Chondrocyte (in vitro differentiated cells): ENCODE data around the gene KRT82. TPM values are rescaled to one million over a fixed set of nuclear protein-coding genes. Genes with fewer than 3 reads are reported as not detected.
A peak's percentile ranks its signal among the peaks of the same experiment; 100 is the strongest.

Source experiments
- DNase-seq: peaks from one replicate; pipeline ENCODE4 v3.0.0; 2021; ENCODE audit warnings: mixed read lengths, low spot score
- H3K27ac Mint-ChIP-seq: one replicate; pipeline ENCODE4 v1.8.0; 2021; ENCODE audit warnings: mild to moderate bottlenecking, moderate library complexity, mixed read lengths; ENCODE audit not compliant: unreplicated experiment
- H3K27me3 Mint-ChIP-seq: 2 replicates; pipeline ENCODE4 v1.8.0; 2021; ENCODE audit warnings: low read depth, mixed read lengths
- H3K36me3 Mint-ChIP-seq: 2 replicates; pipeline ENCODE4 v1.8.0; 2021; ENCODE audit warnings: low read depth, mixed read lengths
- H3K4me1 Mint-ChIP-seq: 2 replicates; pipeline ENCODE4 v1.8.0; 2021; ENCODE audit warnings: low read depth, mild to moderate bottlenecking, mixed read lengths
- H3K4me3 Mint-ChIP-seq: one replicate; pipeline ENCODE4 v1.8.0; 2021; ENCODE audit warnings: mild to moderate bottlenecking, moderate library complexity, mixed read lengths; ENCODE audit not compliant: unreplicated experiment
- H3K9me3 Mint-ChIP-seq: 2 replicates; pipeline ENCODE4 v1.8.0; 2021; ENCODE audit warnings: low read depth, mixed read lengths
- total RNA-seq: library from RNA; stranded (reverse); gene quantifications from 3 replicates; pipeline ENCODE4 v1.2.1, GENCODE V29; 2021
- TF ChIP-seq, protein P1 (sequence below): fragments of 200-600 bp; sonication (generic); IDR thresholded peaks from 2 replicates; pipeline ENCODE4 v1.5.0; 2021; ENCODE audit warnings: antibody characterized with exemption, mild to moderate bottlenecking, moderate library complexity

KRT82 gene
- total RNA-seq, 1 donor from 2014 or later = not detected

DNA sequence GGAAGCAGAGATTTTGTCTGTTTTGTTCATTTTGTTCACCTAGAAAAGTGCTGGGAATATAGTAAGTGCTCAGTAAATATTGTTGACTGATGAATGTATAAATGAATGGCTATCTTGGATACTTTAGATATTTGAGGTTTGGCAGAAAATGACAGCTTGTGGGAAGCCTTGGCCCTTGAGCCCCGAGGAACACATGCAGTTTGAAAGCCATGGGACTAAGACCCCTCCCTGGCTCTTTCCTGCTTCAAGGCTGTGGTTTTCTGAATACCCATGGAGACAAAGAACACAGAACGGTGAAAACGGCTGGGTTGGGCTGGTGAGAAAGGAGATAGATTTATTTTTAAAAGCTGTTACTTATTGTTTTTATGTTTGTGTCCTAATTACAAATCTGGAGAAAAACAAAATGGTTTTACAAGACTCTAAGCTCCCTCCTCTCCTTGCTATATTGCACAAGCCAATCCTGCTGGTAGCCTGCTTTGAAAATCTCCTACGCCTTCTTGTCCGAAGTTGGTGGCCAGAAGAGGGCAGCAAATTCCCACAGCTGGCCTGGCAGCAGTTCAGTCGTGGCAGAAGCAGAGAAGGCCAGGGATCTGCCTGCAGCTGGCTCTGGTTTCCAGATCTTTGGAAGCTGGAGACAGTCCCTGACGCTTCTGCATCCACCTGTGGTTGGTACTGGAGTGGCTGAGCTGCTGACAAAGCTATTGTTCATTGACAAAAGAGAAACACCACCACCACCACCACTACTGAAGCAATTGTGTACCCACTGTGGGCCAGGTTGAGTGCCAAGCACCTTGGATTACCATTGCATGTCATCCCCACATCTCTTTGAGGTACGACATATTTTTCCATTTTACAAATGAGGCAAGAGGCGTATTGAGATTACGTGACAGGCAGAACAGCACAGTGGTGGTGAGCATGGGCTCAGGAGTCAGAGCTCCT lies 33.6 kb downstream of the KRT82 start:
- TF ChIP-seq, protein P1, sequence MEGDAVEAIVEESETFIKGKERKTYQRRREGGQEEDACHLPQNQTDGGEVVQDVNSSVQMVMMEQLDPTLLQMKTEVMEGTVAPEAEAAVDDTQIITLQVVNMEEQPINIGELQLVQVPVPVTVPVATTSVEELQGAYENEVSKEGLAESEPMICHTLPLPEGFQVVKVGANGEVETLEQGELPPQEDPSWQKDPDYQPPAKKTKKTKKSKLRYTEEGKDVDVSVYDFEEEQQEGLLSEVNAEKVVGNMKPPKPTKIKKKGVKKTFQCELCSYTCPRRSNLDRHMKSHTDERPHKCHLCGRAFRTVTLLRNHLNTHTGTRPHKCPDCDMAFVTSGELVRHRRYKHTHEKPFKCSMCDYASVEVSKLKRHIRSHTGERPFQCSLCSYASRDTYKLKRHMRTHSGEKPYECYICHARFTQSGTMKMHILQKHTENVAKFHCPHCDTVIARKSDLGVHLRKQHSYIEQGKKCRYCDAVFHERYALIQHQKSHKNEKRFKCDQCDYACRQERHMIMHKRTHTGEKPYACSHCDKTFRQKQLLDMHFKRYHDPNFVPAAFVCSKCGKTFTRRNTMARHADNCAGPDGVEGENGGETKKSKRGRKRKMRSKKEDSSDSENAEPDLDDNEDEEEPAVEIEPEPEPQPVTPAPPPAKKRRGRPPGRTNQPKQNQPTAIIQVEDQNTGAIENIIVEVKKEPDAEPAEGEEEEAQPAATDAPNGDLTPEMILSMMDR = peak; percentile 93
- peaks cover 2% of the 10 kb centered on the region for H3K36me3 Mint-ChIP-seq
- no peak overlapping the region for H3K4me3 Mint-ChIP-seq
- H3K27ac Mint-ChIP-seq = peak overlapping the region; percentile 73
- no peak for DNase-seq
- peaks cover 9% of the 10 kb centered on the region for H3K9me3 Mint-ChIP-seq
- H3K27me3 Mint-ChIP-seq = peaks cover 18% of the 10 kb centered on the region
- H3K4me1 Mint-ChIP-seq = peaks cover 24% of the 10 kb centered on the region

DNA sequence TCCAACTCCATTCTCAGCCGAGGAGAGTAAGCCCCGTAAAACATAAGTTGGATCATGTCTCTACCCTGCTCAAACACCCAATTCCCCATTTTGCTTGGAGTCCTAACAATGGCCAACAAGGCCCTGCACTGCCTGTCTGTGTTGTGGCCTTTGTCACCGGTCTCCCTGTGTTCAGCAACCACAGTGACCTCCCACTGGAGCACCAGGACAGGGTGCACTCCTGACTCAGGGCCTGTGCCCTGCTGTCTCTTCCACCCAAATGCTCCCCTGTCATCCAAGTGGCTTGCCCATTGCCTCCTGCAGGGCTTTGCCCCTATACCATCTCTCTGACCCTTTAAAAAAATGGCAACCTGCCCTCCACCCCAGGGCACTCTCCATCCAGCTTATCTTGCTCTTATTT lies 34.4 kb downstream of the KRT82 start:
- no peak for DNase-seq
- H3K4me3 Mint-ChIP-seq = no peak overlapping the region
- peaks cover 9% of the 10 kb centered on the region for H3K9me3 Mint-ChIP-seq
- H3K4me1 Mint-ChIP-seq = peaks cover 24% of the 10 kb centered on the region
- H3K27me3 Mint-ChIP-seq = peaks cover 20% of the 10 kb centered on the region
- H3K27ac Mint-ChIP-seq = peak overlapping the region; percentile 81
- H3K36me3 Mint-ChIP-seq = peaks cover 2% of the 10 kb centered on the region
- TF ChIP-seq, protein P1 = no peak

DNA sequence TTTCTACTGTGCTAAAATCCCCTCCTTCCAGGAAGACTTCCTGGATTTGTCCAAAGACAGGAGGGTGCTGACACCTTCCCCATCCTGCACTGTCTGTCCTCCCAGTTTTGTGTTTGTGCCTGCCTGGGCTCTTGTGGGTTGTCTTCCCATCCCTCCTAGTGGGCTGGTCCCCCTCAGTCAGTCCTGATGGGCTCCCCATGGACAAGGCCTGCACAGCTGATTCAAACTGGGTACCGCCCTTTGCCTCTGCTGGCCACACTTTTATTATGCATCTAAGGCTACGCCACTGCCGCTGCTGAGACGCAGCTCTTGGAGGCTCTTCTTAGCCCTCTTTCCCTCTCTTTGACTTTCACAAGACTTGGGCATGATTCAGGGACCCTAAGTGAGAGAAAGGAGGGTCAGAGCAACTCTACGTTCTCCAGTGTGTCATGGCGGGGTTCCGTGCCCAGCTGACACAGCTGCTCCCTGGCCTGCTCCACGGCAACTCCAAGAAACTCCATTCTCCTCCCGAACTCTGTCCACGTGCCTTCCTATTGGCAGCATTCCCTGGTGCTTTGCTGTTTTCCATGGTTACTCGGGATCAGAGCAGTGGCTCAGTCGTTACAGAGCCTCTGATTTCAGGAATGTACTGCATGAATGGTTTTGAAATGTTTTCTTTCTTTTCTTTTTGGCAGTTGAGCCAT lies 35.1 kb downstream of the KRT82 start:
- peaks cover 19% of the 10 kb centered on the region for H3K27me3 Mint-ChIP-seq

DNA sequence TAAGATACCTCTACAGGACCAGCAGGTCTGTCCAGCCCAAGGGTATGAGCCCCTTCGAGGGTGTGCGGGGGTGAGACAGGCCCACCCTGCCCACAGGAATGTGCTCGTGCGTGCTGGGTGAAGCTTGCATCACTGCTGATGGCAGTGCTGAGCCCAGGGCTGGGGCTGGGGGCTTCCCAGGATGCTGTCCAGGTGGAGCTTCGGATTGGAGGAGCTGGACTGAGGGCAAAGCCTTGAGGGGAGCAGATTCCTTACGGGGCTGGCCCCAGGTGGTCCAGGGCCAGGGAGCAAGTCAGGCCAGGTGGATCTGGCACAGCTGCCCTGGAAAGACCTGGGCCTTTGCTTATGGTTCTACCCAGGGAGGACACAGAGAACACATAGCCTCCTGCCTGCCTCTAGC lies 36.3 kb downstream of the KRT82 start:
- peaks cover 2% of the 10 kb centered on the region for H3K36me3 Mint-ChIP-seq
- TF ChIP-seq, protein P1 = no peak
- no peak overlapping the region for H3K4me3 Mint-ChIP-seq
- peaks cover 17% of the 10 kb centered on the region for H3K27me3 Mint-ChIP-seq
- no peak overlapping the region for H3K27ac Mint-ChIP-seq
- peaks cover 9% of the 10 kb centered on the region for H3K9me3 Mint-ChIP-seq
- H3K4me1 Mint-ChIP-seq = peaks cover 24% of the 10 kb centered on the region
- DNase-seq = no peak

More for the DNA sequence above, 35.1 kb downstream of the KRT82 start:
- Mint-ChIP-seq H3K27ac (peak overlapping the region; percentile 81), H3K4me1 (peaks cover 24% of the 10 kb centered on the region), H3K9me3 (peaks cover 9% of the 10 kb centered on the region), H3K36me3 (peaks cover 2% of the 10 kb centered on the region), H3K4me3 (no peak overlapping the region)
- no peak for DNase-seq
- TF ChIP-seq, protein P1 = no peak

DNA sequence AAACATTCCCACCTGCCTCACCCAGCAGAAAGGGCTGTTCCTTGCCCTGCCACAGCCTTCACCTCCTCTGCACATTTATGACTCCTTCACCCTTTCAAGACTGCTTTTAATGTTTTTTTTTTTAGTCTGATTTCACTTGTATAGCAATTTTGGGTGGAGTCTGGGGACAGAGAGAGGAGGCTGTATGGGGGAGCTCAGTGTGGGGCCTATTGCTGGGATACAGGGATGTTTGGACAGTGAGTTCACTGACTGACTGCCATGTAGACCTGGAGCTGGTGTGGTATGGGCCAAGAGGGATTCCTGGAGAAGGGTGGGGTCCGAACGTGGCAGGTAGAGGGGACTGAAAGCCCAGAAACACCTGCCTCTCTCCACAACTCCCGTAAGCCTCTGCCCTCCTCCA lies 36.9 kb downstream of the KRT82 start:
- H3K4me1 Mint-ChIP-seq = peaks cover 24% of the 10 kb centered on the region
- H3K36me3 Mint-ChIP-seq = peaks cover 2% of the 10 kb centered on the region
- no peak overlapping the region for H3K4me3 Mint-ChIP-seq
- no peak for DNase-seq
- peaks cover 6% of the 10 kb centered on the region for H3K9me3 Mint-ChIP-seq
- TF ChIP-seq, protein P1 = no peak
- peaks cover 20% of the 10 kb centered on the region for H3K27me3 Mint-ChIP-seq
- no peak overlapping the region for H3K27ac Mint-ChIP-seq
